ENCODE data around the gene LAPTM4A.
A peak's percentile ranks its signal among the peaks of the same experiment; 100 is the strongest.
"Not testable (repeated sequence)": the region's sequence is repeated elsewhere in the genome, so short reads cannot be mapped to it uniquely, and the experiment has no call there.

Gene LAPTM4A

DNA sequence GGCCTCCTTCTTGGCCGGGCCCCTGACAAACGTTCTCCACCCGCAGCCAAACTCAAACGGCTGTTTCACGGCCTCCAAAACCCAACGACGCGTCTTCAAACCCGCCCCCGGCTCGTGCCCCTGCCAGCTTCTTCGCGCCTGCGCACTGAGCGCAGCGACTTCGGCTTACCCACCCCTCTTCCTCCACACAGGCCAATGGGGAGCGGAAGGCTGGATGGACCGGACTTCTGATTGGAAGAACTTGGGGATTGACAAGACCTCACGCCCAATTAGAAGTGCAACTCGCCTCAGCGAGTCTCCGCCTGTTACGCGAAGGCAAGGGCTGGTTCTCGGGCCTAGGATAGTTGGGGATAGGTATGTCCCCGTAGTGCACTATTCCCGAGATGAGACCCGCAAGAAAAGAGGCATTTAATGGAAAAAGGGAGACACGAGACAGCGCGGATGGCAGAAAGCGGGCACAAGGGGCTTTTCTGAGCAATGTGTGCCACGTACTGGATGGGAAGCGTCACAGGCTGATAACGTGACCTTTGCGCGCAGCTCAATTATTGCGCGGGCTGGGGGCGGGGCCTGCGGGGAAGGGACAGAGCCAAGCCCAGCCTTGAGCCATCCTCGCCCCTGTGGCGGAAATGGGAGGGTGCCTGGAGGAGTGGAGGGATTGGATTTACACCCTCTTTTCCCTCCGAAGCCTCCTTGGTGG lies at the start of gene LAPTM4A:
Gene LAPTM4A, minus strand, starts transcription at position 97 of the 697 bp plus-strand sequence. CDS start 108 bp downstream, outside the sequence.
- peak; percentile 100 for DNase-seq

- DNase-seq: no peak
These were observed 49.3 kb upstream of the LAPTM4A start for GRCh38 chr2:20100711-20101110.

GRCh38 chr2:20099780-20100179 lies 48.4 kb upstream of the LAPTM4A start:
- no peak for DNase-seq

DNA sequence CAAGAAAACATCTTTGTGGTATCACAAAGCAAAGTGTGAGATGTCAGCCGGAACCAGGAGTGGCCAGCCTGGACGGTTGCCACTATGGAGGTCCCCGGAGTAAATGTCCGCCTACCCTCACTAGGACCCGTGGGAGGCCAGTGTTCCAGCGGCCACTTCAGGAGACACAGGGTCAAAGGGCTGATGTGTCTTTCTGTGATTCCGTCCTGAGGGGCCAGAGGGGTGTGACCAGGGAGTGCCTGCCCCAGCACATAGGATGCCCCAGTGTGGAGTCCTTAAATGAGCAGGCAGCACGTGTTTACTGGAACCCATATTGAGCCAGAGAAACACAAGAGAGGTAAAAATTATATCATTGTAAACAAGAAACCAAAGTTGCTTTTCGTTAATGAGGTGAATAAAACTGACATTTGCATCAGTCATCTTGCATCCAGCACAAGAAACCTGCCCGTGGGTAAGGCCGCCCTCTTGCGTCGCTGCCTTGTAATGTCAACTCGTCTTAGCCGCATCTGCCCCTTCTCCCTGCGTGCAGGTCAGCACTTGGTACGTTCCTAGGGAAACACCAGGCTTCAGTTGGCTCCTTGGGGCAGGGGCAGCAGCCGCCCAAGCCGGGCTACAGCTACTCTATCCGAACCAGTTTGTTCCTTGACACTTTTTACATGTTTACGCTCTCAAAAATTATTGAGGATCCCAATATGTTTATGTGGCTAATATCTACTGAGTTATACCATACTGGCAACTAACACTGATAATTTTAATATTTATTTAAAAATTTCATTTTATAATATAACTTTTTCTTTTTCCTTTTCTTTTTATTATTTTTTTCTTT lies 46.7 kb upstream of the LAPTM4A start:
- DNase-seq: peak; percentile 70

GRCh38 chr2:20095469-20095868 lies 44.0 kb upstream of the LAPTM4A start:
- no peak for DNase-seq

DNA sequence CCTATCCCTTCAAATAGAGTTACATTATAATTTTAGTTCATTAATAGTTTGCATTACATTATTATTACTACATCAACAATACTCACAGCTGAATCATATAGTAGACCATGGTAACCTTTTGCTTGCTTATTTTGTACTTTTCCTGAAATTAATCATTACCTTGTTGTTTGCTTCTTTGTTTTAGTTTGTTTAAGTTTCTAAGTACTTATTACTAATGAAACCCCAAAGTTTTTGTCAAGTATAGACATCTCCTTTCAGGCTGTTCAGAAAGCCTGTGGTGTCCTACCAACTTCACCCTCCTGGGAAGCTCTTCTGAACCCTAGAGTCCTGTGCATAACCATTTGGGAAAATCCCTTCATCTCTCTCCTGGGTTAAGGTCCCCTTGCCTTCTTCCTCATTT lies 43.5 kb upstream of the LAPTM4A start:
- DNase-seq: no peak

- no peak for DNase-seq
These were observed 42.8 kb upstream of the LAPTM4A start for GRCh38 chr2:20094142-20094755.

- peak; percentile 30 for DNase-seq
These were observed 42.1 kb upstream of the LAPTM4A start for GRCh38 chr2:20093263-20094141.

- no peak for DNase-seq
These were observed 41.4 kb upstream of the LAPTM4A start for GRCh38 chr2:20092901-20093235.

- no peak for DNase-seq
These were observed 40.9 kb upstream of the LAPTM4A start for GRCh38 chr2:20092226-20092900.

DNA sequence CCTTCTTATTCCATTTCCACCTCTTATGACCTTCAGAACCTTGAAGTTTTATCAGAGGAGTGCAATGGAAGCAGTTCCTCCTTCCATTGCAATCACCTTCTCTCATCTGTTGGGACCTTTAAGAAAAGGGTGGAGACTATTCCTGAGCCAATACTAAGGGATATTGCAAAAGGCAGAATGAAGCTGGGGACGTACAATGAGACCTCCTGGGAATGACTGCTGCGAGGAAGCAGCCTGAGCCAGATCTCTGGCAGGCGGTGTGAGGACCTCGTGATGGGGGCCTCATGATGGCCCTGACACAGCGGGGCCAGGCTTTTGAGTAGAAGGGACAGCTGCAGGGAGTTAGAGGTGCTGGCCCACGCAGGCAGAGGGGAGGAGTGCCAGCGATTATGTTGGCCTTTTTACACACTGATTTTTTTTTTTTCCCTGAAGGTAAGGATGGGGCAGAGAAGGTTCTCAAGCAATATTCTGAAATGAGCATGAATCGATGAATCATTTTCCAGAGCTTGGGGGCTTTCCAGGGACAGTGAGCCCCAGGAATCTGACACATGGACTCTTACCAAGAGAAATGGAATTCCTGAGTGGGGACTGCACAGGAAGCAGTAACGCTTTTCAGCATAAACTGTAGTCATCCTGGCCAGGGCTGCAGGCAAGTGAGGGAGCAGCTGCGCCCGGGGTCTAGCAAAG lies 40.0 kb upstream of the LAPTM4A start:
- no peak for DNase-seq

- no peak for DNase-seq
These were observed 38.5 kb upstream of the LAPTM4A start for GRCh38 chr2:20089715-20090464.

GRCh38 chr2:20085909-20086308 lies 34.5 kb upstream of the LAPTM4A start:
- DNase-seq: not testable (repeated sequence)

- DNase-seq: not testable (repeated sequence)
These were observed 31.4 kb upstream of the LAPTM4A start for GRCh38 chr2:20082812-20083211.

- DNase-seq: no peak
These were observed 30.4 kb upstream of the LAPTM4A start for GRCh38 chr2:20081841-20082240.

DNA sequence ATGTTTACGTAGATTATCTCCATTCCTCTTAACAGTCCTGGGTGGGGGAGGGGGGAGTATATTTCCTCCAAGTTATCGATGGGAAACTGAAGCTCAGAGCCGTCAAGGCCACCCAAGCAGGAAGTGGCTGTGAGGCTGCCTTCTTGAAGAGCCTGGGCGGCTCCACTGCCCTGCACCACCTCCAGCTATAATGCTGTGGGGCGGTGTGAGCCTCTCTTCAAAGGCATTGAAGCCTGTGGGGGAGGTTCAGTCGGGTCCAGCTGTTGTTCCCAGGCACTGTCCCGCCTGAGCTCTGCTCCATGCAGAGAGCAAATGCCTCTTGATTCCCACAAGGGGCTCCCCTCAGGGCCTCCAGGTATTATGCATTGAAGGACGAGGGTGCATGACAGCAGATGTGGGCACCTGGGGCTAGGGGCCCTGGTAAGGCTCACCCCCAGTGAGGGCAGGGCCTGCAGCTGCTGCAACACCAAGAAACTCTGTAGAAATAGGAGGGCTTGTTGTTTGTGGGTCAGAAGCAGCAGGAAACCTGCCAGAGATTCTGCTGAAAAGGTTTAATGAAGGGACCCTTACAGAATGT lies 29.5 kb upstream of the LAPTM4A start:
- DNase-seq: no peak

DNA sequence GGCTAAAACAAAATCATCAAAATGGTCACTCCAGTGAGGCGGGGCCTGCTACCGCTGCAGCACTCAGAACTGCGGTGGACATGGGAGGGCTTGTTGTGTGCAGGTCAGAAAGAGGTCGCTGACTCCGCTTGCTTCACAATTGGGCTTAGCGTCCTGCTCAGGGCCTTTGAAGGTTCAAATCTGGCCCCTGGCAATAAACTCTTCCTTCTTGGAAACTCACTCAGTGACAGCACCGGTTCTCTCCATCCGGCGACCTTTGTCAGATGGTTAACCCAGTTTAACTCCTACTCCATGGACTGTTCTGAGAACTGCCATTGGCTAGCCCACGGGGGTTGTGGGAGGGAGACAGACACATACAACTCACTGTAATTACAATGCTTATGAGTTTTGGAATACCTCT lies 29.0 kb upstream of the LAPTM4A start:
- no peak for DNase-seq

DNA sequence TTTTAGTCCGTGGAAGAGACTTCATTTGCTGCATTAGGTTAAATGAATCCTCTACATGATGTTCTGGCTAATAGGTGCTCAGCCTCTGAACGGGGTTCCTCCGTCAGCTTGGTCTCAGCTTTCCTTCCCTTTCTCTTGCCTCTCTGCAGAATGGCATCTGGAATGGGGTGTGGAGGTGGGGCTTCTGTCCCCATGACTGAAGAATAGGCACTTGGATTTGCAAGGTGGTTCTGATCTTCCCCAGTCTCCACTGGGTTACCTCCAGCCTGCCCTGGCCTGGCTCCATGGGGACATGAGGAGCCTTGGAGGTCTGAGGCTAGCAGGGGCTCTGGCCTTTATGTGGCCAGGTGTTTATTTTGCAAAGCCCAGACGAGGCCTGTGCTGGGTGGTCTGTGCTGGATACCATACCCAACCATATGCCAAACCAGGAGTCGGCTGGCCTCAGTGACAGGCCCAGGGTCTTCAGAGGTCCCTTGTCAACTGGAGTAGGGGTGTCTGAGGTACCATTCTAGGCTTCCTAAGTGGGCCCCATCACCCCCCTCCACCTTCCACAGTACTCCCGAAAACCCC lies 28.2 kb upstream of the LAPTM4A start:
- DNase-seq: no peak

DNA sequence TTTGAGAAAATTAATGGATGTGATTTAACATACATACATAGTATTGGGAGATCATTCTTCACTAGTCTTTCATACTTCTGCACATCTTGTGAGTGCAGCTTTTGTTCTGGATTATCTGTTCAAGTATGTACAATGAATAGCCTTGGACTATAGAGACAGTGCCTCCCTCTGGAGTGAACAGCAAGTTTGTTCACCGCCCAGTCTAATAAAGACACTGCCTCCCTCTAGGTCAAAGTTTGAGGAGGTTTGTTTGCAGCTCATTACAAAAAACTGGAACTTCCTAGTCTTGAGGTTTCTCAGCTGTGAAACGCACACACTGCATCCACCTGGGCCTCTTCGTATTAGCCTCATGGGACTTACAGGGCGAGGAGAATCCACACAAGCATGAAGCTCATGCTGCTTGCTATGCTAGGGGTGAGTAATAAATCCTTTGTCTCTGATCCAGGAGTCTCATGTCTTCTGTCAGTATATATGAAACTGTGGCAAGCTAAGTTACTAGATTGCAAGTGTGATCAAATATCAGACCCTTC lies 26.0 kb upstream of the LAPTM4A start:
- no peak for DNase-seq

DNA sequence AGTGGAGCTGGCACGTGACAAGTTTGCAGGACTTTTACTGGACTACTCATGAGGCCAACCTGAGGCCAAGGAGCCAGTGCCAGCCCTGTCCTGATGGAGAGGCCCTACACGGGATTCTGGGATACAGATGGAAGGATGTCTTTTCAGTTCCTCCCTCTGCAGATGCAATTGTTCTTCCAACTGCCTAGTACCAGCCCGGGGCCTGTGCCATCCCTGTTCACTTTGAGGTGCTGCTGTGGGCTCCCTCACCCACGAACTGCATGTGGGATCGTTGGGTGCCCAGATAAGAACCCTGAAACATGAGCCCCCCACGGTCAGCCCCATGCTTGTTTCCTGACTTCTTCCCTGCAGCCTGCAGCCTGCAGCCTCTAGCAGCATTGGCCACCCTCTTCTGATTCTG lies 25.3 kb upstream of the LAPTM4A start:
- DNase-seq: no peak
